Tibial nerve (tissue), 4 donors: ENCODE measurements around the gene SLC7A9.

ENCODE experiments used
- EP300 ChIP-seq, 2 donors: sonication (generic); formaldehyde crosslinking; IDR thresholded peaks; one replicate each; pipeline ENCODE4 v1.6.1; 2017; ENCODE audit warnings: antibody characterized with exemption in 2 of 2, mild to moderate bottlenecking in 1 of 2
- POLR2A ChIP-seq, 2 donors: fragments of 450-650 bp; IDR thresholded peaks; one replicate each; pipeline ENCODE4 v1.6.1; 2017; ENCODE audit warnings: antibody characterized with exemption in 2 of 2, mild to moderate bottlenecking in 2 of 2, moderate library complexity in 2 of 2
- TF ChIP-seq, protein P1 (sequence below), 5 experiments: fragments of 200-600 bp in 3 of 5; fragments of 450-650 bp in 2 of 5; sonication (generic) in 3 of 5; IDR thresholded peaks; one replicate each; pipeline ENCODE4 v1.5.1; 2016 to 2019; ENCODE audit warnings: antibody characterized with exemption in 5 of 5, mild to moderate bottlenecking in 3 of 5, moderate library complexity in 2 of 5

DNA sequence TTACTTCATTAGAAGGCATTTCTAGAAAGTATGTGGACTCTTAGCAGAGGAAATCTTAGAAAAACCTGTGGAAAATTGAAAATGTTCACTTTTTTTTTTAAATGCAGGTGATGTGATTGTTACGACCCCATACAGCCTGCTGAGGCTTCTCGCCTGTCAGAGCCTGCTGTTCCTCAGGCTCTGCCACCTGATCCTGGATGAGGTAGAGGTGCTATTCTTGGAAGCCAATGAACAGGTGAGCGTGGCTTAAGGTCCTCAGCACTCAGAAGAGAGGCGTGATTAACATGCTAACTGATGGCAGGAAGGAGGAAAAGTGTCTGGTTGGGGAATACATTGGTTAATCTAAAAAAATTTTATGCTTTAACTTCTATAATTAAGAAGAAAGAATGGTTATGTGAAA lies 71.4 kb downstream of the SLC7A9 start:
- TF ChIP-seq POLR2A (IDR thresholded peaks at IDR 0.05), result no peak
- TF ChIP-seq, protein P1, sequence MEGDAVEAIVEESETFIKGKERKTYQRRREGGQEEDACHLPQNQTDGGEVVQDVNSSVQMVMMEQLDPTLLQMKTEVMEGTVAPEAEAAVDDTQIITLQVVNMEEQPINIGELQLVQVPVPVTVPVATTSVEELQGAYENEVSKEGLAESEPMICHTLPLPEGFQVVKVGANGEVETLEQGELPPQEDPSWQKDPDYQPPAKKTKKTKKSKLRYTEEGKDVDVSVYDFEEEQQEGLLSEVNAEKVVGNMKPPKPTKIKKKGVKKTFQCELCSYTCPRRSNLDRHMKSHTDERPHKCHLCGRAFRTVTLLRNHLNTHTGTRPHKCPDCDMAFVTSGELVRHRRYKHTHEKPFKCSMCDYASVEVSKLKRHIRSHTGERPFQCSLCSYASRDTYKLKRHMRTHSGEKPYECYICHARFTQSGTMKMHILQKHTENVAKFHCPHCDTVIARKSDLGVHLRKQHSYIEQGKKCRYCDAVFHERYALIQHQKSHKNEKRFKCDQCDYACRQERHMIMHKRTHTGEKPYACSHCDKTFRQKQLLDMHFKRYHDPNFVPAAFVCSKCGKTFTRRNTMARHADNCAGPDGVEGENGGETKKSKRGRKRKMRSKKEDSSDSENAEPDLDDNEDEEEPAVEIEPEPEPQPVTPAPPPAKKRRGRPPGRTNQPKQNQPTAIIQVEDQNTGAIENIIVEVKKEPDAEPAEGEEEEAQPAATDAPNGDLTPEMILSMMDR (IDR thresholded peaks at IDR 0.05), result no peak
- TF ChIP-seq EP300 (IDR thresholded peaks at IDR 0.05), result no peak
